ENCODE data around the gene NTM. TPM values are rescaled to one million over a fixed set of nuclear protein-coding genes. Genes with fewer than 3 reads are reported as not detected.

Gene NTM
- polyA plus RNA-seq, 5 donors, result 14.0 to 30.1 (median 23.9) TPM

GRCh38 chr11:131546218-131546895 is 175.9 kb downstream of the NTM start:
- DNase-seq, result no peak

GRCh38 chr11:131549099-131549498 is 178.7 kb downstream of the NTM start:
- no peak for DNase-seq

- DNase-seq, result no peak
Observed at GRCh38 chr11:131549770-131550169, 179.4 kb downstream of the NTM start.

- DNase-seq, result no peak
Observed at GRCh38 chr11:131560287-131560686, 189.9 kb downstream of the NTM start.

GRCh38 chr11:131561501-131561900 is 191.1 kb downstream of the NTM start:
- DNase-seq, result no peak

GRCh38 chr11:131561972-131562371 is 191.6 kb downstream of the NTM start:
- no peak for DNase-seq

- DNase-seq, result no peak
Observed at GRCh38 chr11:131568318-131568717, 197.9 kb downstream of the NTM start.

- DNase-seq, result no peak
Observed at GRCh38 chr11:131571571-131571970, 201.2 kb downstream of the NTM start.

GRCh38 chr11:131572423-131572822 is 202.0 kb downstream of the NTM start:
- DNase-seq, result no peak

- no peak for DNase-seq
Observed at GRCh38 chr11:131579932-131580387, 209.5 kb downstream of the NTM start.

- DNase-seq, result no peak
Observed at GRCh38 chr11:131580476-131580875, 210.1 kb downstream of the NTM start.

- DNase-seq, result no peak
Observed at GRCh38 chr11:131581046-131581445, 210.6 kb downstream of the NTM start.

- DNase-seq, result no peak
Observed at GRCh38 chr11:131582021-131582525, 211.7 kb downstream of the NTM start.

GRCh38 chr11:131583421-131583820 is 213.0 kb downstream of the NTM start:
- DNase-seq, result no peak

- DNase-seq, result no peak
Observed at GRCh38 chr11:131583938-131584337, 213.5 kb downstream of the NTM start.

GRCh38 chr11:131584785-131585592 is 214.6 kb downstream of the NTM start:
- DNase-seq, result peak in 1 of 2 donors; percentile 12

GRCh38 chr11:131588057-131588456 is 217.6 kb downstream of the NTM start:
- no peak for DNase-seq

GRCh38 chr11:131591051-131591461 is 220.6 kb downstream of the NTM start:
- no peak for DNase-seq

GRCh38 chr11:131592152-131592551 is 221.7 kb downstream of the NTM start:
- DNase-seq, result no peak

- no peak for DNase-seq
Observed at GRCh38 chr11:131592734-131593133, 222.3 kb downstream of the NTM start.

- DNase-seq, result no peak
Observed at GRCh38 chr11:131593301-131593700, 222.9 kb downstream of the NTM start.

- DNase-seq, result no peak
Observed at GRCh38 chr11:131595797-131596196, 225.4 kb downstream of the NTM start.

GRCh38 chr11:131597890-131598289 is 227.5 kb downstream of the NTM start:
- DNase-seq, result no peak

All from right lung (tissue), 5 donors.